IPS-15b (cell line): ENCODE measurements around the gene HCAR1.
"Not testable (repeated sequence)": the region's sequence is repeated elsewhere in the genome, so short reads cannot be mapped to it uniquely, and the experiment has no call there.

Experiments used
- H3K27me3 ChIP-seq: one replicate; pipeline ENCODE4 v1.6.1; 2013; ENCODE audit warnings: low read length; ENCODE audit not compliant: control insufficient read depth, insufficient read depth
- H3K36me3 ChIP-seq: one replicate; pipeline ENCODE4 v1.6.1; 2013; ENCODE audit warnings: low read length; ENCODE audit not compliant: control insufficient read depth, insufficient read depth
- H3K4me1 ChIP-seq: one replicate; pipeline ENCODE4 v1.6.1; 2013; ENCODE audit warnings: mild to moderate bottlenecking, low read length; ENCODE audit not compliant: control insufficient read depth, insufficient read depth
- H3K4me3 ChIP-seq: one replicate; pipeline ENCODE4 v1.5.1; 2013; ENCODE audit warnings: low read depth, low read length
- H3K9ac ChIP-seq: one replicate; pipeline ENCODE4 v1.6.1; 2013; ENCODE audit warnings: low read depth, mild to moderate bottlenecking, low read length
- H3K9me3 ChIP-seq: one replicate; pipeline ENCODE4 v1.6.1; 2013; ENCODE audit warnings: mild to moderate bottlenecking, low read length; ENCODE audit not compliant: control insufficient read depth, insufficient read depth

HCAR1 gene

GRCh38 chr12:122730215-122731014 is at the start of gene HCAR1:
TSS of gene HCAR1 (minus strand) at chr12:122730844. CDS start at chr12:122730339, 505 bp downstream.
- H3K9ac ChIP-seq, result no peak within 1 kb of the TSS
- H3K9me3 ChIP-seq, result no peaks in the 10 kb centered on the region
- peaks cover 2% of the 10 kb centered on the region for H3K4me1 ChIP-seq
- H3K27me3 ChIP-seq, result no peaks in the 10 kb centered on the region
- no peak within 1 kb of the TSS for H3K4me3 ChIP-seq
- H3K36me3 ChIP-seq, result no peaks in the 10 kb centered on the region

GRCh38 chr12:122757568-122757967 is 26.9 kb upstream of the HCAR1 start:
- H3K4me1 ChIP-seq, result peaks cover 5% of the 10 kb centered on the region
- H3K4me3 ChIP-seq, result no peak overlapping the region
- H3K9me3 ChIP-seq, result no peaks in the 10 kb centered on the region
- peaks cover 35% of the 10 kb centered on the region for H3K36me3 ChIP-seq
- H3K9ac ChIP-seq, result no peak overlapping the region
- H3K27me3 ChIP-seq, result no peaks in the 10 kb centered on the region

- Histone ChIP-seq H3K9ac (no peak overlapping the region), H3K36me3 (peaks cover 30% of the 10 kb centered on the region), H3K9me3 (no peaks in the 10 kb centered on the region), H3K4me1 (peaks cover 9% of the 10 kb centered on the region), H3K4me3 (no peak overlapping the region), H3K27me3 (no peaks in the 10 kb centered on the region)
Observed at GRCh38 chr12:122754790-122755189, 24.1 kb upstream of the HCAR1 start.

- H3K4me3 ChIP-seq, result peak overlapping the region; percentile 97
- H3K9ac ChIP-seq, result peak overlapping the region; percentile 97
- no peaks in the 10 kb centered on the region for H3K9me3 ChIP-seq
- H3K36me3 ChIP-seq, result peaks cover 28% of the 10 kb centered on the region
- peaks cover 14% of the 10 kb centered on the region for H3K4me1 ChIP-seq
- H3K27me3 ChIP-seq, result no peaks in the 10 kb centered on the region
Observed at GRCh38 chr12:122753319-122753650, 22.6 kb upstream of the HCAR1 start.

- Histone ChIP-seq H3K4me1 (peaks cover 14% of the 10 kb centered on the region), H3K9ac (peak within 1 kb of the TSS; percentile 97), H3K27me3 (no peaks in the 10 kb centered on the region), H3K9me3 (no peaks in the 10 kb centered on the region), H3K4me3 (peak within 1 kb of the TSS; percentile 97), H3K36me3 (peaks cover 23% of the 10 kb centered on the region)
Observed at GRCh38 chr12:122752464-122753318, 22.0 kb upstream of the HCAR1 start, which contains the start of gene DENR. TSS of gene DENR (plus strand) at chr12:122752824. CDS start at chr12:122753702, 878 bp downstream.

GRCh38 chr12:122750781-122751515 is 20.3 kb upstream of the HCAR1 start:
- Histone ChIP-seq H3K9ac (peak overlapping the region; percentile 38), H3K4me3 (peak overlapping the region; percentile 33), H3K4me1 (peaks cover 14% of the 10 kb centered on the region), H3K36me3 (peaks cover 17% of the 10 kb centered on the region)
- H3K9me3 ChIP-seq, H3K27me3 ChIP-seq: not testable (repeated sequence)

- Histone ChIP-seq H3K4me1 (peaks cover 14% of the 10 kb centered on the region), H3K27me3 (no peaks in the 10 kb centered on the region), H3K9ac (no peak overlapping the region), H3K36me3 (peaks cover 8% of the 10 kb centered on the region), H3K4me3 (no peak overlapping the region), H3K9me3 (no peaks in the 10 kb centered on the region)
Observed at GRCh38 chr12:122749569-122750332, 19.1 kb upstream of the HCAR1 start.

- no peaks in the 10 kb centered on the region for H3K9me3 ChIP-seq
- H3K27me3 ChIP-seq, result no peaks in the 10 kb centered on the region
- H3K4me3 ChIP-seq, result no peak overlapping the region
- no peak overlapping the region for H3K9ac ChIP-seq
- H3K36me3 ChIP-seq, result no peaks in the 10 kb centered on the region
- H3K4me1 ChIP-seq, result peaks cover 9% of the 10 kb centered on the region
Observed at GRCh38 chr12:122747224-122748135, 16.8 kb upstream of the HCAR1 start.

GRCh38 chr12:122743895-122744525 is 13.4 kb upstream of the HCAR1 start:
- H3K36me3 ChIP-seq, result no peaks in the 10 kb centered on the region
- no peaks in the 10 kb centered on the region for H3K9me3 ChIP-seq
- no peak overlapping the region for H3K9ac ChIP-seq

GRCh38 chr12:122740351-122740750 is 9.7 kb upstream of the HCAR1 start:
- H3K9ac ChIP-seq, result no peak overlapping the region
- no peaks in the 10 kb centered on the region for H3K36me3 ChIP-seq
- no peaks in the 10 kb centered on the region for H3K27me3 ChIP-seq
- no peaks in the 10 kb centered on the region for H3K4me1 ChIP-seq
- H3K4me3 ChIP-seq, result no peak overlapping the region
- no peaks in the 10 kb centered on the region for H3K9me3 ChIP-seq

More at GRCh38 chr12:122743895-122744525, 13.4 kb upstream of the HCAR1 start:
- H3K4me3 ChIP-seq, result no peak overlapping the region
- no peaks in the 10 kb centered on the region for H3K4me1 ChIP-seq
- no peaks in the 10 kb centered on the region for H3K27me3 ChIP-seq
